ENCODE results near the gene EPHA1.

DNA sequence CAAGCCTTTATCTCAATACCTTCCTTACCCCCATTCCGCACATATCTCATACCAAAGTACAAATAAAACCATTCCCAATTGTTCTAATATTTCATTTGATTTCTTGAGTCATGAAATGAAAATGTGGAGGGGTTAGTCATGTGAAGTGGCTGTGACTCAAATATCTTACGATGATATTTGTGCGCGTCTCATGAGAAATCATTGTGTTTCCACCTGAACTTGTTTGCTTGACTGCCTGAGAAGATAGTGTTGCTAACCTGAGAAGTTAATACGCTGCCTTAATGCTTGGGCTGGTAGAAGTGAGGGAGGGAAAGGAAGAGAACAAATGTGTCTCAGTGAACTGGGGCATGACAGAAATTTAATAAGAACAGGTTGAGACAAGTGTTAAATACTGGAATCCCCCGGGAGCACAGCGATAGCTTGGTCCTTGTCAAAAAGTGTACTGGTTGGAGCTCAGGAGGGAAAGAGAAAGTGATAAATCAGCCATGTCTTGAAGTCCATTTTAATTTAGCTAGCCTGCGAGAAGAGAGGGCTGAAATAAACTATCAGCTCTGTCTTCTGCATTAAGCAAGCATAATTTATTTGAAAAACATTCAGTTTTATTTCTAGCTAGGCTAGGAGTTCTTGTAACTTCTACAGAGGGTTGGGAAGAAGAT is 7.2 kb upstream of the EPHA1 start:
- TF ChIP-seq CTCF (IDR thresholded peaks at IDR 0.05), result no peak
- no peak for TF ChIP-seq POLR2AphosphoS5 (IDR thresholded peaks at IDR 0.05; ENCODE audit: low read depth, low read length)
- no peak for TF ChIP-seq REST (IDR thresholded peaks at IDR 0.05; ENCODE audit: insufficient read depth in 1 of 2, low read depth in 2 of 2, low read length in 1 of 2)

Measured in Panc1 (cell line).